HG03565 (cell line): ENCODE measurements around the gene GPC2.
"Not testable (repeated sequence)": the region's sequence is repeated elsewhere in the genome, so short reads cannot be mapped to it uniquely, and the experiment has no call there.

Experiments
- ATAC-seq: cut with Tn5 transposase; IDR thresholded peaks from one replicate; pipeline ENCODE4 v1.9.1; 2021; ENCODE audit warnings: mild to moderate bottlenecking, moderate library complexity; ENCODE audit not compliant: unreplicated experiment

Gene GPC2

GRCh38 chr7:100177045-100178001 is at the start of gene GPC2, which contains the start of gene STAG3:
Gene GPC2 (minus strand): TSS chr7:100177381. CDS start chr7:100177199, 182 bp downstream.
Gene STAG3 (plus strand): TSS chr7:100177918. CDS start chr7:100180557, 2,639 bp downstream.
- ATAC-seq: peak; percentile 68

- ATAC-seq: not testable (repeated sequence)
Measured at GRCh38 chr7:100224891-100225290, 47.7 kb upstream of the GPC2 start.

- ATAC-seq: not testable (repeated sequence)
Measured at GRCh38 chr7:100223376-100223927, 46.3 kb upstream of the GPC2 start.

- no peak for ATAC-seq
Measured at GRCh38 chr7:100222445-100223132, 45.4 kb upstream of the GPC2 start.

GRCh38 chr7:100221767-100222444 is 44.7 kb upstream of the GPC2 start:
- no peak for ATAC-seq

GRCh38 chr7:100221231-100221718 is 44.1 kb upstream of the GPC2 start:
- no peak for ATAC-seq

- ATAC-seq: no peak
Measured at GRCh38 chr7:100220586-100221230, 43.5 kb upstream of the GPC2 start.

GRCh38 chr7:100219801-100220585 is 42.8 kb upstream of the GPC2 start, which contains the start of gene PVRIG:
Gene PVRIG (plus strand): TSS chr7:100219949. CDS start chr7:100219971, 22 bp downstream.
- ATAC-seq: not testable (repeated sequence)

- ATAC-seq: no peak
Measured at GRCh38 chr7:100219271-100219737, 42.1 kb upstream of the GPC2 start.

- ATAC-seq: peak; percentile 12
Measured at GRCh38 chr7:100217934-100218333, 40.8 kb upstream of the GPC2 start.

GRCh38 chr7:100215895-100216294 is 38.7 kb upstream of the GPC2 start:
- no peak for ATAC-seq

GRCh38 chr7:100214356-100214755 is 37.2 kb upstream of the GPC2 start:
- ATAC-seq: not testable (repeated sequence)

GRCh38 chr7:100213672-100214071 is 36.5 kb upstream of the GPC2 start:
- ATAC-seq: no peak

- ATAC-seq: no peak
Measured at GRCh38 chr7:100212631-100213286, 35.6 kb upstream of the GPC2 start.

GRCh38 chr7:100211342-100211780 is 34.2 kb upstream of the GPC2 start:
- no peak for ATAC-seq

GRCh38 chr7:100210805-100211204 is 33.6 kb upstream of the GPC2 start:
- ATAC-seq: no peak

GRCh38 chr7:100209493-100209892 is 32.3 kb upstream of the GPC2 start:
- no peak for ATAC-seq

- peak; percentile 70 for ATAC-seq
Measured at GRCh38 chr7:100208911-100209408, 31.8 kb upstream of the GPC2 start.
